Esophagus squamous epithelium (tissue), 5 donors: Measurements from ENCODE around the gene PDS5A. TPM values are rescaled to one million over a fixed set of nuclear protein-coding genes. Genes with fewer than 3 reads are reported as not detected.
"Not testable (repeated sequence)": the region's sequence is repeated elsewhere in the genome, so short reads cannot be mapped to it uniquely, and the experiment has no call there.

ENCODE experiments used
- DNase-seq: peaks from one replicate; lab custom pipeline; 2025; lab: John Stamatoyannopoulos, UW
- H3K27ac ChIP-seq, 4 donors: fragments of 200-600 bp; sonication (generic); one replicate each; pipeline ENCODE4 v1.5.1; 2016 to 2019; ENCODE audit warnings: mild to moderate bottlenecking in 1 of 4
- H3K27me3 ChIP-seq, 4 donors: fragments of 200-600 bp; sonication (generic); 1 replicate in 3 of 4; 2 replicates in 1 of 4; pipeline versions ENCODE4 v1.5.1 to v1.6.0; 2017 to 2021; ENCODE audit warnings: antibody characterized with exemption in 1 of 4
- H3K36me3 ChIP-seq, 3 donors: fragments of 200-600 bp; sonication (generic); one replicate each; pipeline ENCODE4 v1.5.1; 2016 to 2019
- H3K4me1 ChIP-seq, 3 donors: fragments of 200-600 bp; sonication (generic); one replicate each; pipeline ENCODE4 v1.5.1; 2017 to 2019
- H3K4me3 ChIP-seq, 4 donors: fragments of 200-600 bp; sonication (generic); 1 replicate in 3 of 4; 2 replicates in 1 of 4; pipeline ENCODE4 v1.5.1; 2016 to 2019; ENCODE audit warnings: mild to moderate bottlenecking in 2 of 4, moderate library complexity in 1 of 4
- H3K9me3 ChIP-seq, 3 donors: fragments of 200-600 bp; sonication (generic); one replicate each; pipeline ENCODE4 v1.5.1; 2016 to 2019
- POLR2A ChIP-seq, 4 donors: fragments of 450-650 bp; IDR thresholded peaks; one replicate each; pipeline ENCODE4 v1.6.1; 2017; ENCODE audit warnings: antibody characterized with exemption in 4 of 4, mild to moderate bottlenecking in 4 of 4, moderate library complexity in 3 of 4
- WGBS, 2 donors: methylation state at CpG; one replicate each; pipeline ENCODE4 v1.1.5; 2018; 5-methylcytosine and 5-hydroxymethylcytosine counted together
- intact Hi-C: fragments of 100-400 bp; cut with DNase I; formaldehyde crosslinking; loops from one replicate; pipeline ENCODE4 v1.15.0; 2022
- total RNA-seq, 4 donors: library from RNA; depleted of rRNA; stranded (reverse); fragments of >200 nt; gene quantifications; one replicate each; pipeline ENCODE4 v1.1.0, GENCODE V29; 2016
- TF ChIP-seq, protein P1 (sequence below), 6 experiments: fragments of 450-650 bp in 4 of 6; fragments of 200-600 bp in 2 of 6; sonication (generic) in 2 of 6; IDR thresholded peaks; one replicate each; pipeline ENCODE4 v1.5.1; 2016 to 2019; ENCODE audit warnings: antibody characterized with exemption in 6 of 6, mild to moderate bottlenecking in 4 of 6, moderate library complexity in 4 of 6
- donor health status: DM: yes; HTN: yes; CAD: no.

Gene PDS5A
- total RNA-seq, 4 donors from 2014 or later, result 49.1 to 70.2 (median 59.6) TPM

DNA sequence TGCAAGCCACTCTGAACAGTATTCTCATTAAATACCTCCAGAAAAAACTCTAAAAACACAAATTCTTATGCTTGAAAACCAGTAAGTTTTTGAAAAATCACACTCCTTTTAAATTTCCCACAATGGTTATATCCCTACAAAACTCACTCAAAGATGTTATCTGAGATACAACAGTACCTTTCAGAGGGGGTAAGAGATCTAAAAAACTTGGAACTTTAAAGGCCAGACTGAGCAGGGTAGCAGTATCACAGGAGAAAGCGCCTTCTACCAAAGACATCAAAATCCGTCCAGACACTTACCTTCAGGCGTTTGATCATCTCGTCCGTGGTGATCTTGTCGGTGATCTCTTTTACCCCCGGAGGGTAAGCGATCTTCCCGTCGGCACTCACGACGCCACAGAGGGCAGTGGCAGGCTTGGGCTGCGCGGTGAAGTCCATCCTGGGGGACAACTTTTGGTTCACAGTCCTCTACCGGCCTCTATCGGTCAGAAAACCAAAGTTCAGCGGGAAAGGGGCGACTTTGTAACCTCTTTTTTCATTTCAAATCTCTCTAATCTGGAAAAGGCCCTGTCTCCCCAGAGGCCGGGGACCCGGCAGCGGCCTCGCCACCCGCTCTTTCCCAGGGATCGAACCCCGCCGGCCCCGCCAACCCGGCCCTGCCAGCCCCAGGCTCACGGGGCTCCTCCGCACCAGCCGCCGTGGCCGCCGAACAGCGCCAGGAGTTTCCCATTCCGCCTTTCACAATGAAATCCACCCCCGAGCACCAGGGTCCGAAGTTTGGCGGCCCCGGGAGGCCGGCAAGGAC is 1.4 kb downstream of the PDS5A start:
- Histone ChIP-seq H3K4me1 (peaks cover 0 to 61% (median 20%) of the 10 kb centered on the region in 3 donors), H3K4me3 (peak overlapping the region; percentile 79 to 99 (median 98)), H3K36me3 (peaks cover 0 to 45% (median 8%) of the 10 kb centered on the region in 3 donors), H3K27ac (peak overlapping the region; percentile 96 to 99 (median 98)), H3K27me3 (no peaks in the 10 kb centered on the region), H3K9me3 (no peaks in the 10 kb centered on the region)
- no peak for TF ChIP-seq POLR2A (IDR thresholded peaks at IDR 0.05)
- TF ChIP-seq, protein P1, sequence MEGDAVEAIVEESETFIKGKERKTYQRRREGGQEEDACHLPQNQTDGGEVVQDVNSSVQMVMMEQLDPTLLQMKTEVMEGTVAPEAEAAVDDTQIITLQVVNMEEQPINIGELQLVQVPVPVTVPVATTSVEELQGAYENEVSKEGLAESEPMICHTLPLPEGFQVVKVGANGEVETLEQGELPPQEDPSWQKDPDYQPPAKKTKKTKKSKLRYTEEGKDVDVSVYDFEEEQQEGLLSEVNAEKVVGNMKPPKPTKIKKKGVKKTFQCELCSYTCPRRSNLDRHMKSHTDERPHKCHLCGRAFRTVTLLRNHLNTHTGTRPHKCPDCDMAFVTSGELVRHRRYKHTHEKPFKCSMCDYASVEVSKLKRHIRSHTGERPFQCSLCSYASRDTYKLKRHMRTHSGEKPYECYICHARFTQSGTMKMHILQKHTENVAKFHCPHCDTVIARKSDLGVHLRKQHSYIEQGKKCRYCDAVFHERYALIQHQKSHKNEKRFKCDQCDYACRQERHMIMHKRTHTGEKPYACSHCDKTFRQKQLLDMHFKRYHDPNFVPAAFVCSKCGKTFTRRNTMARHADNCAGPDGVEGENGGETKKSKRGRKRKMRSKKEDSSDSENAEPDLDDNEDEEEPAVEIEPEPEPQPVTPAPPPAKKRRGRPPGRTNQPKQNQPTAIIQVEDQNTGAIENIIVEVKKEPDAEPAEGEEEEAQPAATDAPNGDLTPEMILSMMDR (IDR thresholded peaks at IDR 0.05), result peak; percentile 62 to 90 (median 84)
- intact Hi-C loops, result loop anchor here (5.0 to 10.0 kb wide), 2 partner anchors 279 to 512 kb away; partner anchors contain the start of gene UBE2K
- DNase-seq, result no peak
- 0 to 2% methylated on average over 6 to 21 of the region's 41 CpGs for WGBS, 2 donors

DNA sequence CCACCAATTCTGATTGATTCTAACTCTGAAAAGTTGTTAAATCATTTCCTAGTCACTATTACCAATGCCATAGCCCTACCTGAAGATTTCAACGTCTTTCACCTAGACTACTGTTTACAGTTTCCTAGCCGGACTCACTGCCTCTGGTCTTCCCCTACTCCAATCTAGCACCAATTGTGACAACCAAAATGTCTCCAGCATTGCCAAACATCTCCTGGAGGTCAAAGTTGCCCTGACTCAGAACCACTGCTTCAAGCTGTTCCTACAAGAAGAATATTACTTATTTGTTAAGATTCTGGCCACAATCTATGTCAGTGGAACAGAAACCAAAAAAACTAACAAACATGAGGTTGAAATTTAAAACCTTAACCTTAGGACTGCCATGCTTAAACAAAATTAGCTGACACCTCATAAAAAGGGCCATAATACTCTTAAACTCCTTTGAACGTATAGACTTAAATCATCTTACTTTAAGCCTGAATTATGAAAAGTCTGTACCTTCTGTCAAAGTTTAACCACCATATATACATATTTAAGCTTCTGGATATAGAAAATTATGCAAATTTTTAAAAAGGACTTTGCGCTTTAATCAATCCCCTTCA is 2.1 kb downstream of the PDS5A start:
- Histone ChIP-seq H3K4me3 (peak overlapping the region; percentile 79 to 99 (median 98)), H3K36me3 (peaks cover 0 to 45% (median 8%) of the 10 kb centered on the region in 3 donors), H3K27me3 (no peaks in the 10 kb centered on the region), H3K27ac (peak overlapping the region in 3 of 4 donors; percentile 96 to 99 (median 99)), H3K4me1 (peaks cover 0 to 68% (median 27%) of the 10 kb centered on the region in 3 donors), H3K9me3 (no peaks in the 10 kb centered on the region)
- TF ChIP-seq, protein P1 (IDR thresholded peaks at IDR 0.05), result no peak
- TF ChIP-seq POLR2A (IDR thresholded peaks at IDR 0.05), result no peak
- DNase-seq, result no peak
- 52 to 55% methylated on average over 4 of the region's 4 CpGs for WGBS, 2 donors
- intact Hi-C loops, result loop anchor here (5.0 to 10.0 kb wide), 2 partner anchors 278 to 511 kb away; partner anchors contain the start of gene UBE2K

DNA sequence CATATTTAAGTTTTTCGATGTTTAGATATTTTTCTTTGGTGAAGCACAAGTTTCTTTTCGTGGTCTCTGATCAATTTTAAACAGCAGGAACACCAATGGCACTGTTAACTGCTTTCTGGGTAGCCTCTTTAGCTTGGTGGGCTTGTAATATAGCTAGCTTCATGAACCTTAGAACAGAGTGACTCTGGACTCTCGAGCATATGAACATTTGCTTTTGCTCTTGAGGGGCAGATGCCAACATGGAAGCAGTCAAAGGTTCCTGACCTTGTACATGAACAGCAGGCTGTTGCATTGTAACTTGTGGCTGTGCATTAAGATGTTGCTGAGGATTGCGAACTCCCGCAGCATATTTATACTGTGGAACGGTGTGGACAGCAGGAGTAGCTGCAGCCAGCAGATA is 4.7 kb downstream of the PDS5A start:
- not testable (repeated sequence) for H3K27ac ChIP-seq, H3K4me3 ChIP-seq, DNase-seq, H3K9me3 ChIP-seq, H3K27me3 ChIP-seq
- H3K4me1 ChIP-seq, result peaks cover 0 to 77% (median 25%) of the 10 kb centered on the region in 3 donors
- 69 to 72% methylated on average over 6 of the region's 6 CpGs for WGBS, 2 donors
- intact Hi-C loops, result loop anchor here (10.0 kb wide), 1 partner anchor 508 kb away; no protein-coding TSS in a partner anchor
- H3K36me3 ChIP-seq, result peaks cover 0 to 61% (median 8%) of the 10 kb centered on the region in 3 donors

DNA sequence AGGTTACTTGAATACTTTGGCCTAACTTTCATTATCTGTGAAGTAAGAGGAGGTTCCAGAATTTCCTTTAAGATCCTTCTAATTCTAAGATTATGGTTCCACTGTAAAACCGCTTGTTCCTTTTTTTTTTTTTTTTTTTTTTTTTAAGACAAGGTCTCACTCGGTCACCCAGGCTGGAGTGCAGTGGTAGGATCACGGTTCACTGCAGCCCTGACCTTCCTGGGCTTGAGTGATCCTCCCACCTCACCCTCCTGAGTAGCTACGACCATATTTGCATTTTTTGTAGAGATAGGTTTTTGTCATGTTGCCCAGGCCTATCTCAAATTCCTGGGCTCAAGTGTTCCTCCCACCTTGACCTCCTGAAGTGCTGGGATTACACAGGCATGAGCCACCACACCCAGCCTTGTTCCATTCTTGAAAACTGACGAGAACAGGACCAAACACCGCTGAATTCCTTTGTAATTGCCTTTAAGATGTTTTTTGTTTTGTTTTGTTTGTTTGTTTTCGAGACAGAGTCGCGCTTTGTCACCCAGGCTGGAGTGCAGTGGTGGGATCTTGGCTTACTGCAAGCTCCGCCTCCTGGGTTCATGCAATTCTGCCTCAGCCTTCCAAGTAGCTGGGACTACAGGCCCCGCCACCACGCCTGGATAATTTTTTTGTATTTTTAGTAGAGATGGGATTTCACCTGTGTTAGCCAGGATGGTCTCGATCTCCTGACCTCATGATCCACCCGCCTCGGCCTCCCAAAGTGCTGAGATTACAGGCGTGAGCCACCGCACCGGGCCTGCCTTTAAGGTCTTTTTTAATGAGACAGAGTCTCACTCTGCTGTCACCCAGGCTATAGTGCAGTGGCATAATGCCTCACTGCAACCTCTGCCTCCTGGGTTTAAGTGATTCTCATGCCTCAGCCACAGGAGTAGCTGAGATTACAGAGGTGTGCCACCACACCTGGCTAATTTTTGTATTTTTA is 6.8 kb downstream of the PDS5A start:
- intact Hi-C loops, result loop anchor here (10.0 kb wide), 1 partner anchor 506 kb away; no protein-coding TSS in a partner anchor
- Histone ChIP-seq H3K4me1 (peaks cover 0 to 71% (median 25%) of the 10 kb centered on the region in 3 donors), H3K4me3 (no peak overlapping the region), H3K9me3 (no peaks in the 10 kb centered on the region), H3K27ac (peak overlapping the region in 1 of 4 donors; percentile 9), H3K27me3 (no peaks in the 10 kb centered on the region), H3K36me3 (peaks cover 0 to 77% (median 8%) of the 10 kb centered on the region in 3 donors)
- 80 to 81% methylated on average over 11 to 16 of the region's 18 CpGs for WGBS, 2 donors
- TF ChIP-seq, protein P1 (IDR thresholded peaks at IDR 0.05), result no peak
- TF ChIP-seq POLR2A (IDR thresholded peaks at IDR 0.05), result no peak
- DNase-seq, result no peak

DNA sequence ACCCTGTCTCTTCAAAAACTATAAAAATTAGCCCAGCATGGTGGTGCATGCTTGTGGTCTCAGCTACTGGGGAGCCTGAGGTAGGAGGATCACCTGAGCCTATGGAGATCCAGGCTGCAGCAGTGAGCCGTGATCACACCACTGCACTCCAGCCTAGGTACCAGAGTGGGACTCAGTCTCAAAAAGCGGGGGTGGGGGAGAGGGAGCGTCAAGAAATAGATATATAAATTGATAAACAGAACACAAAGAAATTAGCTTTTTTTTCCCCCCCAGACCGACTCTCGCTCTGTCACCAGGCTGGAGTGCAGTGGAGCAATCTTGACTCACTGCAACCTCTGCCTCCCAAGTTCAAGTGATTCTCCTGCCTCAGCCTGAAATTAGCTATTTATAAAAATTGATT is 14.1 kb downstream of the PDS5A start:
- Histone ChIP-seq H3K36me3 (peaks cover 0 to 28% (median 0%) of the 10 kb centered on the region in 3 donors), H3K27me3 (no peaks in the 10 kb centered on the region), H3K4me1 (peaks cover 0 to 19% (median 0%) of the 10 kb centered on the region in 3 donors), H3K9me3 (no peaks in the 10 kb centered on the region), H3K4me3 (no peak overlapping the region), H3K27ac (no peak overlapping the region)
- no peak for DNase-seq
- TF ChIP-seq, protein P1 (IDR thresholded peaks at IDR 0.05), result no peak
- TF ChIP-seq POLR2A (IDR thresholded peaks at IDR 0.05), result no peak
- intact Hi-C loops, result no loop called here
- WGBS, 2 donors, result 85 to 89% methylated on average over 5 of the region's 5 CpGs
